NCI-H146 treated with DMSO at 0.1 percent for 48 hours (cell line): ENCODE data around the gene GSTA3.
"Not testable (repeated sequence)": the region's sequence is repeated elsewhere in the genome, so short reads cannot be mapped to it uniquely, and the experiment has no call there.

Source experiments
- DNase-seq: peaks from one replicate; lab custom pipeline; 2025; ENCODE audit not compliant: unreplicated experiment; lab: John Stamatoyannopoulos, UW

The GSTA3 gene

GRCh38 chr6:52914516-52914915, 5.0 kb upstream of the GSTA3 start:
- no peak for DNase-seq

- no peak for DNase-seq
Observed at GRCh38 chr6:52910091-52910490, 593 bp upstream of the GSTA3 start.

GRCh38 chr6:52909131-52909530, 367 bp downstream of the GSTA3 start:
- DNase-seq: no peak

GRCh38 chr6:52908526-52908925, 972 bp downstream of the GSTA3 start:
- no peak for DNase-seq

- DNase-seq: no peak
Observed at GRCh38 chr6:52904562-52905279, 4.8 kb downstream of the GSTA3 start.

DNA sequence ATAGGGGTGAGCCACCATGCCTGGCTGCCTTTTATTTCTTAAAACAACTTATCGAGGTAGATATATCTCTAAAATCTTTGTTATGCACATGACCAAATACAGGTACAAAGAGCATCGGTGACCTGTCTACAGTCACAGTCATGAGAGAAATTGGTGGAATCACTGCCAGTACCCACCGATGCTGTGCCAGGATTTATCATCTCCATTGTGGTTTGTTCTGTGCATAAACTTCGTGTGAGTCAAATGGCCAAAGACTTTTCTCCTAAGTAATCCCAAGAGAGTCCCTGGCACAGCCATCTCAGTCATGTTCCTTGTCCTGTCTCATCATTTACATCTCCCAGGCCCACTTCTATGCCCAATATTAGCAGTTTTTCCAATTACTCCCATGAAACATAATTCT, 9.0 kb downstream of the GSTA3 start:
- no peak for DNase-seq

- DNase-seq: not testable (repeated sequence)
Observed at GRCh38 chr6:52895790-52896189, 13.7 kb downstream of the GSTA3 start.

GRCh38 chr6:52894285-52894684, 15.2 kb downstream of the GSTA3 start:
- no peak for DNase-seq

- no peak for DNase-seq
Observed at GRCh38 chr6:52893803-52894202, 15.7 kb downstream of the GSTA3 start.

GRCh38 chr6:52893221-52893620, 16.3 kb downstream of the GSTA3 start:
- DNase-seq: no peak

- DNase-seq: no peak
Observed at GRCh38 chr6:52890018-52890417, 19.5 kb downstream of the GSTA3 start.

DNA sequence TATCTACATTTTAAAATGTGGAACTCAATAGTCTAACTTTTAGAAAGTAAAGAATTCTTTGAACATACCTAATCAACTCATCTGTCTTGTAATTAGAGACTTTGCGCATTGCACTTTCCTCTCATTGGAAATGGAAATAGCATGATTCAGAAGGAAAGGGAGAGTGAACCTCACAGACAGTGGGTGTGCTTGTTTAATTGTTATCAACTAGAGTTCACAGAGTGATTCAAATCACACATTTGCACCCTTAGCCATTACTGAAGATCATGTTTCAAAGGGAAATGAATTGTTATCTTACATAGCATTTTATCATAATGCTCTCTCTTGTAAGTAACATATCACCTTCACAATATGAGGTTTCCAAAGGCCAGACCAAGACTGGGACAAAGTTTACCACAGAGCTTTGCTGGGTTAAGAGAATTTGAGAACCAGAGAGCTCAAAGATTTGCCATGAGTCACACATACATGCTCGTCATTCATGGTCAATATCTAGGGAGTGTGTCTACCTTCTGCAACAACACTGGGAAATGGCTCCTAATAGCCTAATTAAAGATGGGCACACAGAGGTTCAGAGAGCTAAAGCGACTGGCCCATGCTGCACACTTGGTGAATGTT, 21.5 kb downstream of the GSTA3 start:
- DNase-seq: no peak

GRCh38 chr6:52881996-52882841, 27.3 kb downstream of the GSTA3 start:
- peak; percentile 71 for DNase-seq

GRCh38 chr6:52881662-52881995, 27.9 kb downstream of the GSTA3 start:
- DNase-seq: no peak

DNA sequence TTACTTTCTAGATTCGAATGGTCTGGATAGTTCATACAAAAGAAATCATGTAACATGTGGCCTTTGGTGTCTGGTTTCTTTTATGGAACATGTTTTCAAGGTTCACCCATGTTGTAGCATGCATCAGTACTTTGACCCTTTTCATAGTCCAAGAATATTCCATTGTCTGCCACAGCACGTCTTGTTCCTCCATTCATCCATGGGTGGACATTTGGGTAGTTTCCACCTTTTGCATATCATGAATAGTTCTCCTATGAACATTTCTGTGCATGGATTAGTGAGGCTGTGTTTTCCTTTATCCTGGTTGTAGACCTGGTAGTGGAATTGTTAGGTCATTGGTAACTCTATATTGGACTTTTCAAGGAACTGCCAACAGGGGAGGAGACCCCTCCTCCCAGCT, 31.7 kb downstream of the GSTA3 start:
- no peak for DNase-seq

GRCh38 chr6:52877168-52877567, 32.3 kb downstream of the GSTA3 start:
- no peak for DNase-seq

- no peak for DNase-seq
Observed at GRCh38 chr6:52876056-52876787, 33.3 kb downstream of the GSTA3 start.

- DNase-seq: no peak
Observed at GRCh38 chr6:52872031-52872430, 37.5 kb downstream of the GSTA3 start.

DNA sequence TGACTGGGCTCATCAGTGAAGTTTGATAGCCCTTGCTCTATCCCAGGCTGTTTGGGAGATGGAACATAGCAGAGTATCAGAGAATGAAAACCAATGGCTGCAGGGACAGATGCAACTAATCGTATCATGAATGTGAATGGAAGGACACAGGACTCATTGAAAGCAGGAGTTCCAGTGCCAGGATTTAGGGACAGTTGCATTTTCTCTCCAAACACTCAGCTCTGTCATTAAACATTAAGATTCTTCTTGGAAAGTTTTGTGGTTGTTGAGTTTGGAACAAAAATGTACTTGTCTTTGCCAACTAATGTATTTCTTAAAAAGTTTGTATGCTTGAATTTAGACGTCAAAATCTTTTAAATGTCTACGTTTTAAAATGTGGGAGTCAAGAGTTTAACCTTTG, 37.9 kb downstream of the GSTA3 start:
- DNase-seq: no peak

- DNase-seq: not testable (repeated sequence)
Observed at GRCh38 chr6:52870335-52871091, 39.0 kb downstream of the GSTA3 start.

DNA sequence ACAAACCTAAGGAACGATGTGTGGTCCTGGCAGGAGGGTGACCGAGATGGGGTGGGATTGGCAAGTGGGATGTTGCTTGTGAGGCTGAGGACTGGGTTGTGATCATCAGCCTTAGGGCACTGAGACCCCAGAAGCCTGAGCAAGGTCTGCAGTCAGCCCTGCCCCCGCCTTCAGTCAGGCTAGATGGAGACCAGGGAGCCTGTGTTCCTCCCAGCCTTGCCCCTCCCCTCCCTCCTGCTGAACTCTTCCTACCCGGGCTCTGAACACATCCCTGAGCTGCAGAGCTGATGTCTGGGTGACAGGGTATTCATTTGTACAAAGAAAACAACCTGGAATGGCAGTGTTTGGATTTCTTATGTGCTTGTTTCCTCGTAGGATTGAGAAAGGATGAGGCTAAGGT, 40.6 kb downstream of the GSTA3 start:
- DNase-seq: not testable (repeated sequence)
